Forelimb muscle (tissue), 1 donor: ENCODE measurements around the gene THRAP3. TPM values are rescaled to one million over a fixed set of nuclear protein-coding genes. Genes with fewer than 3 reads are reported as not detected.

Experiments
- DNase-seq: peaks from one replicate; pipeline ENCODE4 v3.0.0-alpha.2; 2013; ENCODE audit warnings: low read depth
- polyA plus RNA-seq: library from polyadenylated mRNA; unstranded; fragments of 120-200 nt; gene quantifications from one replicate; pipeline ENCODE4 v1.2.1, GENCODE V29; 2013; ENCODE audit not compliant: insufficient read length

THRAP3 gene
- polyA plus RNA-seq, 1 donor: 91.2 TPM

GRCh38 chr1:36301220-36301619 lies 77.0 kb downstream of the THRAP3 start:
- DNase-seq: no peak

DNA sequence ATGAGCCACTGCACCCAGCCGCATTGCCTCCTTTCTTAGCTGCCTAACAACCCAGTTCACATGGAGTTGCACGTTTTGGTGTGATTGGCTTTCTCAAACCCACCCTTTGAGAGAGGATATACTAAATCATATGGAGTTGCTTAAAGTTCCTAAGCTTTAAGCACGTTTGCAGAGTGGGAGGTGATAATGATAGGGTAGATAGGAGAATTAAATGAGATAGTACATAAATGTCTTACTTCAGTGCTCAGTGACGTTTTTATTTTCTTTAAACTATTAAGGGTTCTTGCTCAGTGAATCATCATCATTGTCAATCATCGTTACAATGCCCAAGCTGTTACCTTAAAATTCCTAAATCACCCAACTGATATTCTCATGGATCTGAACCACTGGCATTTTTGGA lies 79.0 kb downstream of the THRAP3 start:
- DNase-seq: no peak

GRCh38 chr1:36303650-36304360 lies 79.6 kb downstream of the THRAP3 start:
- no peak for DNase-seq

- DNase-seq: no peak
These were observed 80.3 kb downstream of the THRAP3 start for GRCh38 chr1:36304521-36304920.

GRCh38 chr1:36304970-36305914 lies 81.0 kb downstream of the THRAP3 start:
- DNase-seq: no peak

- DNase-seq: no peak
These were observed 81.6 kb downstream of the THRAP3 start for GRCh38 chr1:36305915-36306209.

- DNase-seq: no peak
These were observed 82.1 kb downstream of the THRAP3 start, which contains the start of gene SH3D21 for GRCh38 chr1:36306210-36306901. Gene SH3D21 (plus strand): TSS chr1:36306368. CDS start chr1:36306421, 53 bp downstream.

- peak; percentile 83 for DNase-seq
These were observed 82.7 kb downstream of the THRAP3 start for GRCh38 chr1:36306902-36307456.

GRCh38 chr1:36307601-36308330 lies 83.5 kb downstream of the THRAP3 start:
- DNase-seq: no peak

GRCh38 chr1:36309397-36309796 lies 85.2 kb downstream of the THRAP3 start:
- DNase-seq: no peak

DNA sequence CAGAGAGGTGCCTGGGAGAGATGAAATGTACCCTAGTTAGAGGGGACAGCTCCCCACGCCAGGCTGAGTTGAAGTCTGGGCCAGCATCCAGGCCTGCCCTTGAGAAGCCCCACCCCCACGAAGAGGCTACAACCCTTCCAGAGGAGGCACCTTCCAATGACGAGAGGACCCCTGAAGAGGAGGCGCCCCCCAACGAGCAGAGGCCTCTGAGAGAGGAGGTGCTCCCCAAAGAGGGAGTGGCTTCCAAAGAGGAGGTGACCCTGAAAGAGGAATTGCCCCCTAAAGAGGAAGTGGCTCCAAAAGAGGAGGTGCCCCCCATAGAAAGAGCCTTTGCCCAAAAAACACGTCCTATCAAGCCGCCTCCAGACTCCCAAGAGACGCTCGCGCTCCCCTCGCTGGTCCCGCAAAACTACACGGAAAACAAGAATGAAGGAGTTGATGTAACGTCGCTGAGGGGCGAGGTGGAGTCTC lies 96.1 kb downstream of the THRAP3 start:
- no peak for DNase-seq

DNA sequence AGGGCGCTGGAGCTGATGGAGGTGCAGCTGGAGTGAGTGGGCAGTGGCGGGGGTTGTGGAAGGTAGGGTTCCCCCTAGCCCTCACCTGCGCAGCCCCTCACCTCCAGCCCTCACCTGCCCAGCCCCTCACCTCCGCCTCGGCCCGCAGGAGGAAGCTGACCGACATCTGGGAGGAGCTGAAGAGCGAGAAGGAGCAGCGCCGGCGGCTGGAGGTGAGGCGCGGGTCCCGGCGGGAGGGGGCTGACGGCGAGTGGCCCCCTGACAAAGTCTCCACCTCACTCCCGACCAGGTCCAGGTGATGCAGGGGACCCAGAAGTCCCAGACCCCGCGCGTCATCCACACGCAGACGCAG lies 96.5 kb downstream of the THRAP3 start:
- DNase-seq: no peak

- DNase-seq: peak; percentile 82
These were observed 97.1 kb downstream of the THRAP3 start for GRCh38 chr1:36321119-36321951.

DNA sequence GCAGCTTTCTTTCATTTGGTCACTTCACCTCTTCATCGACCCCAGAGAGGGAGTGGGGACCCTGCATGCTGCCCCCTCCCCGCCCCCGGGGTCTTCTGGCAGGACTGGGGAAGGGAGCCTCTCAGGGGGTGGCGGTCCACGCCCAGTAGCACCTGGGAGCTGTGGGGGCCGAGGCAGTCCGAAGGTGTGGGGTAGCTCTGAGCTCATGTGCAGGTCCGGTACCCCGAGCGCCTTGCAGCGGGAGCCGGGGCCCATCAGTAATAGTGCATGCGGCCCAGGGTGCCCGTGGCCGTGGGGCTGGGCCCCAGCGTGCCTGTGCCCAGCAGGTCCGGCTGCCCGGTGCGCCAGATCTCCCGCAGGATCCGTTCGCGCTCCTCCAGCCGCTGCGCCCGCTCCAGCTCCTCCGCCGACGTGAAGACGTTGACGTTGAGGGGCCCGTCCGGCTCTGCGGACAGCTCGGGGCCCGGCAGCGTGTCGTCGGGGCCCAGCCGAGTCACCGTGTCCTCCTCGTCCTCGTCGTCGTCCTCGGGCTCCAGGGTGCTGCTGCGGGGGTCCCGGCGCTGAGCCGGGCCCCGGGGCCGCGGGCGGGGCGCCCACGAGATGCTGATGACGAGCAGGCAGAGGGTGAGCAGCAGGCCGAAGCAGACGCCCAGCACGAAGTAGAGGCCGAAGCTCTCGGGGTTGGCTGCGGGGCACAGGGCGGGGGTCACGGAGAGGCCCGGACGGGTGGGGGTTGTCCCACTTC lies 98.0 kb downstream of the THRAP3 start:
- no peak for DNase-seq

GRCh38 chr1:36322786-36323635 lies 98.8 kb downstream of the THRAP3 start:
- DNase-seq: no peak

DNA sequence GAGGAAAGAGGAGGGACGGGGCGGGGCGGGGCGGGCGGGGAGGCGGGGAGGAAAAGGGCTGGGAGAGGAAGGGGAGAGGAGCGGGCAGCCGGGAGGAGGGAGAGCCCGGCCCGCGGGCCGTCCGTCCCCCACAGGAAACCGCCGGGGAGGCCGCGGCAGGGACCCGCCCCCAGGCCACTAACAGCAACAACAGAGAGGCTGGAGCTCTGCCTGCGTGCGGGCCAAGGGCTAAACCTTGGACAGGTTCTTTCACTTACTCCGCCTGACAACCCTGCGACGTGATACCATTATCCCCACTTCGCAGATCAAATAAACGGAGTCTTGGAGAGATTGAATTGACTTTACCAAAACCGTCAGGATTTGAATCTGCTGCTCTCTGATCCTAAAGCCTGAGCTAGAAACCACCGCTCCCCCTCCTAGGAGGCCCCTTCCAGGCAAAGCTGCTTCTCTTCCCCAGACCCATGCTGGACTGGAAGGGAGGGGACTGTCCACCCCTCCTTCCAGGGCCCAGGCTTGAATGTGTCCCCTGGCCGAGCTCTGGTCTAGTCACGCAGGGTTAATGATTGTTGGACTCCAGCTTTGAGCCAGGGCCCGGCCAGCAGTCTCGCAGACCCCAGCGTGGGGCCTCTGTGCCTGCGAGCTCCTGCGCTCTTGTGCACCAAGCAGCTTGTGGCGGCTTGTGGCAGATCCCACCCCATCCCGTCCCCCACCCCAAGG lies 99.6 kb downstream of the THRAP3 start, which contains the start of gene EVA1B:
EVA1B (minus strand) TSS at position 10 of the 717 bp plus-strand sequence. CDS start 608 bp downstream, outside the sequence.
- peak; percentile 68 for DNase-seq

- no peak for DNase-seq
These were observed 100.1 kb downstream of the THRAP3 start for GRCh38 chr1:36324353-36324703.

GRCh38 chr1:36326499-36326898 lies 102.3 kb downstream of the THRAP3 start:
- DNase-seq: no peak
